Kidney capillary endothelial cell (primary cell): ENCODE measurements around the gene TMEM98.
"Not testable (repeated sequence)": the region's sequence is repeated elsewhere in the genome, so short reads cannot be mapped to it uniquely, and the experiment has no call there.

Experiments used
- DNase-seq: peaks from one replicate; pipeline ENCODE4 v3.0.0-alpha.2; 2018; ENCODE audit warnings: low spot score

The TMEM98 gene

GRCh38 chr17:32985050-32985756 is 57.2 kb downstream of the TMEM98 start:
- DNase-seq = no peak

GRCh38 chr17:32987453-32987805 is 59.5 kb downstream of the TMEM98 start:
- not testable (repeated sequence) for DNase-seq

- DNase-seq = not testable (repeated sequence)
These were observed 59.9 kb downstream of the TMEM98 start for GRCh38 chr17:32987868-32988267.

GRCh38 chr17:32988481-32989101 is 60.6 kb downstream of the TMEM98 start:
- no peak for DNase-seq

GRCh38 chr17:32992321-32993033 is 64.5 kb downstream of the TMEM98 start:
- no peak for DNase-seq

GRCh38 chr17:32993977-32994376 is 66.0 kb downstream of the TMEM98 start:
- DNase-seq = peak; percentile 31
